GM13976 (cell line): Measurements from ENCODE around the gene PPP1R14B.
A peak's percentile ranks its signal among the peaks of the same experiment; 100 is the strongest.

ENCODE experiments used
- DNase-seq: peaks from one replicate; pipeline ENCODE4 v3.0.0; 2012; ENCODE audit warnings: low spot score
- in situ Hi-C: fragments of 300-500 bp; cut with MboI; formaldehyde crosslinking; loops from one replicate; pipeline ENCODE4 v1.12.0; 2022; ENCODE audit warnings: low sequenced_read_pairs, mixed read lengths, inconsistent platforms; ENCODE audit not compliant: unreplicated experiment
- TF ChIP-seq, protein P1 (sequence below): IDR thresholded peaks from 2 replicates; pipeline ENCODE4 v1.5.1; 2012; ENCODE audit warnings: borderline replicate concordance, mild to moderate bottlenecking; ENCODE audit not compliant: insufficient read depth; ENCODE audit errors: extremely low read depth, missing control alignments, control extremely low read depth

Gene PPP1R14B

DNA sequence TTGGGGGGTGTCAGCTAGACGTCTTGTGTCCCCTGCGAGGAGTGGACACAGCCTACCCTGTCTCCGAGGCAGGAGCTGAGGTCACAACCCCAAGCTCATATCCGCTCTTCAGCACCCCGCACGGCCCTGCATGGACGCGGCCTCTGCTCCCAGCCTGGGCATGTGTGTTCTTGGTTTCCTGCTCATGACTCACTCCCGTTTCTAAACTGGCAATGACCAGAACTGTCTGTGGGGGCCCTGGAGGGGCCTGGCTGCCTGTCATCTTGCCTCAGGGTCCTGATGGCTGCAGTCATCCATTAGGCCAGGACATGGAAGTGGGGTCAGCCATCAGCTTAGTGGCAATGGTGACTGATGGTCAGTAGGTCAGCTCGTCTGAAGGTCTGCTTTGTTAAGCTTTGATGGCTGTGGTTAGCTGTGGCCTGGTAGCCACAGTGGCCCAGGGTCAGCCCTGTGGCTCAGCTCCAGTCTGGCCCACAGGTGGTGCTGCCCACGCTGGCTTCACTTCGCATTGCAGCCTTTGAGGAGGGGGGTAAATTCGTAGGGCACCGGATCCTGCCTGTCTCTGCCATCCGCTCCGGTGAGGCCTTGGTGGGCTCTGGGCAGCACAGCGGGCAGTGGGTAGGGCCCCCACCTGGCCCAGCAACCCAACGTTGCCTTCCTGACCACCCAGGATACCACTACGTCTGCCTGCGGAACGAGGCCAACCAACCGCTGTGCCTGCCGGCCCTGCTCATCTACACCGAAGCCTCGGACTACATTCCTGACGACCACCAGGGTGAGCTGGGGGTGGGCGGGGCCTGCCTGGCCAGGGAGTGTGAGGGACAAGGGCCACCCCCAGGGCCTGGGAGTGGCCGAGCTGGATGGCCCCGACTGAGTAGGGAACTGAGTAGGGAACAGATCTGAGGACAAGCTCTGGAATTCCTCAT is 16.5 kb upstream of the PPP1R14B start:
- DNase-seq: no peak
- TF ChIP-seq, protein P1, sequence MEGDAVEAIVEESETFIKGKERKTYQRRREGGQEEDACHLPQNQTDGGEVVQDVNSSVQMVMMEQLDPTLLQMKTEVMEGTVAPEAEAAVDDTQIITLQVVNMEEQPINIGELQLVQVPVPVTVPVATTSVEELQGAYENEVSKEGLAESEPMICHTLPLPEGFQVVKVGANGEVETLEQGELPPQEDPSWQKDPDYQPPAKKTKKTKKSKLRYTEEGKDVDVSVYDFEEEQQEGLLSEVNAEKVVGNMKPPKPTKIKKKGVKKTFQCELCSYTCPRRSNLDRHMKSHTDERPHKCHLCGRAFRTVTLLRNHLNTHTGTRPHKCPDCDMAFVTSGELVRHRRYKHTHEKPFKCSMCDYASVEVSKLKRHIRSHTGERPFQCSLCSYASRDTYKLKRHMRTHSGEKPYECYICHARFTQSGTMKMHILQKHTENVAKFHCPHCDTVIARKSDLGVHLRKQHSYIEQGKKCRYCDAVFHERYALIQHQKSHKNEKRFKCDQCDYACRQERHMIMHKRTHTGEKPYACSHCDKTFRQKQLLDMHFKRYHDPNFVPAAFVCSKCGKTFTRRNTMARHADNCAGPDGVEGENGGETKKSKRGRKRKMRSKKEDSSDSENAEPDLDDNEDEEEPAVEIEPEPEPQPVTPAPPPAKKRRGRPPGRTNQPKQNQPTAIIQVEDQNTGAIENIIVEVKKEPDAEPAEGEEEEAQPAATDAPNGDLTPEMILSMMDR: no peak

DNA sequence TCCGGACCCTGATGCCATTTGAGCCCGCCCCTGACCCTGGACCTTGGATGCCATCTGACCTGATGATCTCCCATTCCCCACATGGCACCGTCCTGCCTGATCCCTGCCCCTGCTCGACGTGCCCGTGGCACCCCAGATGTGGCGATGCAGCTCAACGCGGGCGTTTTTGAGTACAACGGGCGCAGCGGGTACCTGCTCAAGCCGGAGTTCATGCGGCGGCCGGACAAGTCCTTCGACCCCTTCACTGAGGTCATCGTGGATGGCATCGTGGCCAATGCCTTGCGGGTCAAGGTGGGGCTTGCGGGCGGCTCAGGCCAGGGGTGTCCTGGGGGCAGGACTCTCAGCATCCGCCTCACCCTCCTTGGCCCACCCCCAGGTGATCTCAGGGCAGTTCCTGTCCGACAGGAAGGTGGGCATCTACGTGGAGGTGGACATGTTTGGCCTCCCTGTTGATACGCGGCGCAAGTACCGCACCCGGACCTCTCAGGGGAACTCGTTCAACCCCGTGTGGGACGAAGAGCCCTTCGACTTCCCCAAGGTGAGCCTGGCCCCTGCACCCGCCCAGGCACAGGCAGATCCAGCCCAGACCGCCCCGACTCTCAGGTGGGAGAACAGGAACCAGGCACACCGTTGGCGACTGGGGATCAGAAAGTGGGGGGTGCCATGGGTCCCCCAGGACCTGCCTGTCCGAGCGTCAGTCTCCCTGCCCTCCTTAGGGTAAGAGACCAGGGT is 15.7 kb upstream of the PPP1R14B start:
- in situ Hi-C loops: no loop called here
- TF ChIP-seq, protein P1: no peak
- no peak for DNase-seq

More for the DNA sequence above, 16.5 kb upstream of the PPP1R14B start:
- in situ Hi-C loops: no loop called here

DNA sequence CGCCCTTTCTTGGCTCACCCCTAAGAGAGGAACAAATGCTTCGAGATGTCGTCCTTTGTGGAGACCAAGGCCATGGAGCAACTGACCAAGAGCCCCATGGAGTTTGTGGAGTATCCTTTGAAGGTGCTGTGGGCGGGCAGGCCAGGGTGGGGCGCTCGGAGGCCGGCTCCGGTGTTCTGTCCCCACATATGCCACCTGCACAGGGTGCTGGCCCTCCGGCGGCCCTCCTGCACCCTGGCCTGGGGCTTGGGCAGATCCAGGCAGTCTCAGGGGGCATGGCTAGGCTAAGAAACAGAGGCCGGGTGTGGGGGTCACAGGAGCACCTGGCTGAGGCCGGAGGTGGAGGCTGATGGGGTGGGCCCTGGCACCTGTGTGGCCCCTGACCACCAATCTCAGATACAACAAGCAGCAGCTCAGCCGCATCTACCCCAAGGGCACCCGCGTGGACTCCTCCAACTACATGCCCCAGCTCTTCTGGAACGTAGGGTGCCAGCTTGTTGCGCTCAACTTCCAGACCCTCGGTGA is 14.9 kb upstream of the PPP1R14B start:
- TF ChIP-seq, protein P1: no peak
- DNase-seq: no peak
- in situ Hi-C loops: no loop called here

DNA sequence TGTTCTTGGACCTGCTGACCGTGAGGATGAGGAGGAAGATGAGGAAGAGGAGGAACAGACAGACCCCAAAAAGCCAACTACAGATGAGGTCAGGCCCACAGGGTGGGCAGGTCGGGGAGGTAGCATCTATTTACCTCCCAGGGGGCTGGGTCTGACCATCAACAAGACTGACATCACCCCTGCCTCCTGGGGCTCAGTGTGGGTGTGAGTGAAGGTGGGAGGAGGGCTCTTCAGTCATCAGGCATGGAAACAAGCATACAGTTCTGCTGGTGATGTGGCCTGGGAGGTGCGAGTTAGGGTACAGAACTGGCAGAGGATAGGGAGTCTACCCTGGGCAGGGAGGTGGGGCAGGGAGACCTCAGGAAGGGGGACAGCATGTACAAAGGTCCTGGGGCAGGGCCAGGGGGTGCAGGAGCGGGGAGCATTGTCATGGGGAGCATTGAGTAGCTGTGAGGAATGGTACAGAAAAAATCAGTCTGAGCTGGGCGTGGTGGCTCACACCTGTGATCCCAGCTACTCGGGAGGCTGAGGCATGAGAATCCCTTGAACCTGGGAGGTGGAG is 13.5 kb upstream of the PPP1R14B start:
- peak; percentile 66 for DNase-seq
- TF ChIP-seq, protein P1: no peak
- in situ Hi-C loops: no loop called here

DNA sequence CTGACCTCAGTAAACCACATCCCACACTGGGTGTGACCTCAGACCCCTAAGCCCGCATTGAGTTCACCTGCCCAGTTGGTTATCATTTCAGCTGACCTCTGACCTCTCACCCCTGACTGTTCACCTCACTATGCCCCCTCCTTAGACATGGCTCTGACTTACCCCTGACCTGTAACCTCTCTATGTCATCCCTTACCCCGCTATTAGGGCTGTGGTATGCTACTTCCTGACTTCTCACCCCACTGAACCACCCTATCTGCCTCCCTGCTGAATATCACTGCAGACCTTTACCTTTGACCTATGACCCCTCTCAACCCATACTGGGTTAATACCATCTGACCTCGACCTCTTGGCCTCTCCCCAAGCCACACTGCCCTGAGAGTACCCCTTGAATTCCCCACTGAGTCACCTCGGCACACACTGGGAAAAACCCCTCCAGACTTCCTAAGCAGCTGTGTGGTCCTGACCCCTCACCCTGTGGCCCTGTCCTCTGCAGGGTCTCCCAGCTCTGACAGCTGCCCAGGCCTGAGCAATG is 12.9 kb upstream of the PPP1R14B start:
- peak; percentile 62 for DNase-seq
- in situ Hi-C loops: no loop called here
- TF ChIP-seq, protein P1: no peak

DNA sequence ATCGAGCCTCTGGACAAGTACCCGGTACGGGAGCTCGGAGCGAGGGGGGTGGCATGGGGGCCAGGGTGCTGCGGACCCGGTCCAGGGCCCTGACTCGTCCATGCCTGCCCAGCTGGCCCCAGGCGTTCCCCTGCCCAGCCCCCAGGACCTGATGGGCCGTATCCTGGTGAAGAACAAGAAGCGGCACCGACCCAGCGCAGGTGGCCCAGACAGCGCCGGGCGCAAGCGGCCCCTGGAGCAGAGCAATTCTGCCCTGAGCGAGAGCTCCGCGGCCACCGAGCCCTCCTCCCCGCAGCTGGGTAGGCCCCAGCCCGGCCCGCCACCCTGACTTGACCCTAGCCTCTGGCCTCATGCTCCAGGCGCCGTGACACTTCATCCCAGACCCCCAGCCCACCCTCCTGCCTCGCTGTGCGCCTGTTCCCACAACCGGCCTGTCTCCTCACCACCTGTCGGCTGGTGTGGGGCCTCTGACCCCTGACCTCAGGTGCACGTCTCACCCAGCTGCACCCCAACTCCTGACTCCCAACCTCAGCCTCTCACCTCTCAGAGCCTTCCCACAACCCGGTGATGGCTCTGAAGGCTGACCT is 12.3 kb upstream of the PPP1R14B start:
- in situ Hi-C loops: no loop called here
- DNase-seq: no peak
- TF ChIP-seq, protein P1: no peak
